Progenitor cell of endocrine pancreas (in vitro differentiated cells): Measurements from ENCODE around the gene NEDD8. TPM values are rescaled to one million over a fixed set of nuclear protein-coding genes. Genes with fewer than 3 reads are reported as not detected.

Source experiments
- DNase-seq: peaks from one replicate; pipeline ENCODE4 v3.0.0; 2021; ENCODE audit warnings: low spot score; ENCODE audit not compliant: unreplicated experiment
- H3K27ac Mint-ChIP-seq: 2 replicates; pipeline ENCODE4 v1.8.0; 2021; ENCODE audit warnings: mild to moderate bottlenecking, moderate library complexity, mixed read lengths
- H3K27me3 Mint-ChIP-seq: 2 replicates; pipeline ENCODE4 v1.8.0; 2021; ENCODE audit warnings: mixed read lengths
- H3K36me3 Mint-ChIP-seq: 2 replicates; pipeline ENCODE4 v1.8.0; 2022; ENCODE audit warnings: mixed read lengths; ENCODE audit not compliant: insufficient read depth
- H3K4me1 Mint-ChIP-seq: 2 replicates; pipeline ENCODE4 v1.8.0; 2021; ENCODE audit warnings: low read depth, mixed read lengths
- H3K4me3 Mint-ChIP-seq: 2 replicates; pipeline ENCODE4 v1.8.0; 2021; ENCODE audit warnings: low read depth, mild to moderate bottlenecking, moderate library complexity, mixed read lengths
- H3K9me3 Mint-ChIP-seq: 2 replicates; pipeline ENCODE4 v1.8.0; 2021; ENCODE audit warnings: low read depth, mixed read lengths
- total RNA-seq: library from RNA; stranded (reverse); gene quantifications from 2 replicates; pipeline ENCODE4 v1.2.1, GENCODE V29; 2021
- TF ChIP-seq, protein P1 (sequence below): fragments of 200-600 bp; sonication (generic); IDR thresholded peaks from one replicate; pipeline ENCODE4 v1.5.0; 2021; ENCODE audit warnings: antibody characterized with exemption, mild to moderate bottlenecking; ENCODE audit not compliant: unreplicated experiment

Gene NEDD8
- total RNA-seq, 1 donor from 2014 or later = 161 TPM

DNA sequence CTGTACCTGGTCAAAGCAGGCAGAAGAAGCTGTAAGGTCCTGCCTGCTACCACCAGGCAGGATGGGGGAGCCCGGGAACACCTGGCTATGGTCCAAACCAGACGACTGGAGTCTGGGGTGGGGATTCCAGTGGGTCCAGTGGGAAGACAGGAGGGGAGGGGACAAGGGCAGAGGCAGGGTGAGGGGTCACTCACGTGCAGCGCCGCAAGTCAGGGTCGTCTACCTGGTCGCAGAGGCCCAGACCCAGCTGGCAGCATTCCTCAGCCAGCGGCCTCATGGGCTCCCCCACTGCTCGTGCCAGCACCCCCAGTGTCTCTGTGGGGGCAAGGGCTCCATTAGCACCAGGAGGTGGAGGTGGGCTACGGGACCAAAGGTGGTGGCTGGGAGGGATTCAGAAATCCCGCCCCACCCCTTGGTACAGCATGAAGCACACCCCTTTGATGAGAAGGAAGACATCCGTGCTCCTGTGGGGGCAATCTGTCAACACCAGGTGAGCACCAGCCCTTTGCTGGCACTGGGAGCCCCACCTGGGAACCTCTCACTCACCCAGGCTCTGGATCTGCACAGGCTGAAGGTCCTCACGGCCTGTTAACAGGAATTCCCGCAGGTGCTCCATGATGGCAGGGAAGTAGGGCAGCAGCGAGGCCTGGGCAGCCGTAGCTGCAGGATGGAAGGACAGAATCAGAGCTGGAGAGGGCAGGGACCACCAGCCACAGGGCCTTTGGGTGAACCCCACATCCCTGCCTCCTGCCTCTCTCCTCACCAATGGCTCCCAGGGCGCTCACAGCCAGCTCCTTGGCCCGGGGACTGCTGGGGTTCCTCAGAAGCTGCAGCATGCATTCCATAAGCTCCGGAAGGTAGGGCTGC is 47.8 kb downstream of the NEDD8 start:
- Mint-ChIP-seq H3K36me3 (peaks cover 20% of the 10 kb centered on the region), H3K9me3 (no peaks in the 10 kb centered on the region), H3K4me3 (no peak overlapping the region), H3K27me3 (no peaks in the 10 kb centered on the region), H3K4me1 (peaks cover 13% of the 10 kb centered on the region), H3K27ac (no peak overlapping the region)
- no peak for DNase-seq
- TF ChIP-seq, protein P1, sequence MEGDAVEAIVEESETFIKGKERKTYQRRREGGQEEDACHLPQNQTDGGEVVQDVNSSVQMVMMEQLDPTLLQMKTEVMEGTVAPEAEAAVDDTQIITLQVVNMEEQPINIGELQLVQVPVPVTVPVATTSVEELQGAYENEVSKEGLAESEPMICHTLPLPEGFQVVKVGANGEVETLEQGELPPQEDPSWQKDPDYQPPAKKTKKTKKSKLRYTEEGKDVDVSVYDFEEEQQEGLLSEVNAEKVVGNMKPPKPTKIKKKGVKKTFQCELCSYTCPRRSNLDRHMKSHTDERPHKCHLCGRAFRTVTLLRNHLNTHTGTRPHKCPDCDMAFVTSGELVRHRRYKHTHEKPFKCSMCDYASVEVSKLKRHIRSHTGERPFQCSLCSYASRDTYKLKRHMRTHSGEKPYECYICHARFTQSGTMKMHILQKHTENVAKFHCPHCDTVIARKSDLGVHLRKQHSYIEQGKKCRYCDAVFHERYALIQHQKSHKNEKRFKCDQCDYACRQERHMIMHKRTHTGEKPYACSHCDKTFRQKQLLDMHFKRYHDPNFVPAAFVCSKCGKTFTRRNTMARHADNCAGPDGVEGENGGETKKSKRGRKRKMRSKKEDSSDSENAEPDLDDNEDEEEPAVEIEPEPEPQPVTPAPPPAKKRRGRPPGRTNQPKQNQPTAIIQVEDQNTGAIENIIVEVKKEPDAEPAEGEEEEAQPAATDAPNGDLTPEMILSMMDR = no peak

DNA sequence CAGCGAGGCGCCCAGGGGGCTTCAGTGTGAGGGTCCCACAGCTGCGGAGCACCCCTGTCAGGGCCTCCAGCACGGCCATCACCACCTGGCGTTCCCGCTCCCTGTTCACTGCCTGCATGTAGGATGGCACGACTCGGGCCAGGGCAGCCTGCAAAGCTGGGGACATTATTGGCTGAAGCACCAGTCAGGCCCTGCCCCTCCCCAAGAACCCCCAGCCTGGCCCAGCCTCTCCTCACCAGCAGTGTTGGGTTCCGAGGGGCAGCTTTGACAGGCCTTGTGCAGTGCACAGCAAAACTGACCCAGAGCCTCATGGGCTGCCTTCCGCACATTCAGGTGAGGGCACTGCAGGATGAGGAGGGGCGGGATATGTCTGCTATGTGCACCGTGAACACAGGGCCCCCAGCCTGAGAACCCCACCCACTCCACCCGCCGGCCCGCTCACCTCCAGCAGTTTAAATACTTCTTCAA is 49.1 kb downstream of the NEDD8 start:
- H3K36me3 Mint-ChIP-seq = peaks cover 24% of the 10 kb centered on the region

GRCh38 chr14:24182110-24182882 is 49.9 kb downstream of the NEDD8 start:
- Mint-ChIP-seq H3K27me3 (no peaks in the 10 kb centered on the region), H3K36me3 (peaks cover 26% of the 10 kb centered on the region), H3K4me1 (peaks cover 2% of the 10 kb centered on the region), H3K27ac (peak overlapping the region; percentile 88), H3K9me3 (no peaks in the 10 kb centered on the region), H3K4me3 (no peak overlapping the region)
- no peak for DNase-seq
- TF ChIP-seq, protein P1 = no peak

More for the DNA sequence above, 49.1 kb downstream of the NEDD8 start:
- Mint-ChIP-seq H3K9me3 (no peaks in the 10 kb centered on the region), H3K27ac (peak overlapping the region; percentile 56), H3K4me3 (no peak overlapping the region), H3K27me3 (no peaks in the 10 kb centered on the region), H3K4me1 (peaks cover 7% of the 10 kb centered on the region)
- DNase-seq = no peak
- TF ChIP-seq, protein P1 = no peak

DNA sequence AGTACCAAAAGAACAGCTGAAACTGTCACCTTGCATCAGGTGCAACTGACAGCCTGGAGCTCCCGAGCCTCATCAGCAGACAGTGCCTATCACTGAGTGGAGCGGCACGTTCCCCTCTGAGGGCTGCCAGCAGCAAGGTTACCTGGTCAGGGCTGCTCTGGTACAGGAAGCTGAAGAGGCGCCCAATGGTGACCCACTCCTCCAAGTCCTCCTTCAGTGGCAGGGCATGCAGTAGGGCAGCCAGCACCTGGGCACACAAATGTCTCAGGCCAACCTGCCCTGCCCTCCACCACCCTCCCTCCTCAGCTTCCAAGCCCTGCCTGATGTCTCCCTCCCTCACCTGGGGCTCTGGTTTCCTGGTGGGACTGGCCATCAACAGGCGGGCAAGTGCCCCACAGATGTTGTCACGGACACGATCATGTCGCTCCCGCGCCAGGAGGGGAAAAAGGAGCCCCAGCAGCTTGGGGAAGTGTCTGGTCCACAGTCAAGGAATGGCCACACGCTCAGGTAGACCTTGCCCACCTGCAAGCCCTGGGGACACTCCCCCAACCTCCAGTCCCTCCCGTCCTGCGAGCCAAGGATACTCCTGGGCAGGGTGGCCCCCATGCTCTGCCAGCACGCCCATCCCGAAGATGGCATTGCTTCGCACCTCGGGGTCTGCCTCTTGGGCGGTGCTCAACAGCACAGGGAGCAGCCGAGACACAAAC is 50.6 kb downstream of the NEDD8 start:
- Mint-ChIP-seq H3K9me3 (no peaks in the 10 kb centered on the region), H3K27me3 (no peaks in the 10 kb centered on the region), H3K36me3 (peaks cover 28% of the 10 kb centered on the region), H3K27ac (peak overlapping the region; percentile 88), H3K4me3 (no peak overlapping the region), H3K4me1 (peaks cover 3% of the 10 kb centered on the region)
- TF ChIP-seq, protein P1 = no peak
- no peak for DNase-seq
